Peyer's patch (tissue), 4 donors: Measurements from ENCODE around the gene SLC2A4RG. TPM values are rescaled to one million over a fixed set of nuclear protein-coding genes. Genes with fewer than 3 reads are reported as not detected.

ENCODE experiments used
- DNase-seq, 3 donors: peaks; one replicate each; pipeline ENCODE4 v3.0.0-alpha.2; 2017 to 2019
- H3K27ac ChIP-seq, 4 donors: fragments of 200-600 bp; sonication (generic); one replicate each; pipeline ENCODE4 v1.5.1; 2016 to 2019
- H3K27me3 ChIP-seq, 2 donors: fragments of 200-600 bp; sonication (generic); one replicate each; pipeline ENCODE4 v1.5.1; 2019
- H3K36me3 ChIP-seq, 3 donors: fragments of 200-600 bp; sonication (generic); one replicate each; pipeline ENCODE4 v1.5.1; 2016 to 2019
- H3K4me1 ChIP-seq, 4 donors: fragments of 200-600 bp; sonication (generic); one replicate each; pipeline ENCODE4 v1.5.1; 2016 to 2019
- H3K4me3 ChIP-seq, 4 donors: fragments of 200-600 bp; sonication (generic); 1 replicate in 3 of 4; 2 replicates in 1 of 4; pipeline ENCODE4 v1.5.1; 2016 to 2019; ENCODE audit warnings: mild to moderate bottlenecking in 1 of 4
- H3K9me3 ChIP-seq, 4 donors: fragments of 200-600 bp; sonication (generic); one replicate each; pipeline ENCODE4 v1.5.1; 2016 to 2019; ENCODE audit warnings: mild to moderate bottlenecking in 1 of 4
- POLR2A ChIP-seq, 2 donors: fragments of 450-650 bp; IDR thresholded peaks; one replicate each; pipeline ENCODE4 v1.5.1; 2017; ENCODE audit warnings: antibody characterized with exemption in 2 of 2, mild to moderate bottlenecking in 2 of 2, moderate library complexity in 2 of 2
- total RNA-seq, 4 donors: library from RNA; depleted of rRNA; stranded (reverse); fragments of >200 nt; gene quantifications; one replicate each; pipeline ENCODE4 v1.1.0, GENCODE V29; 2016
- TF ChIP-seq, protein P1 (sequence below), 6 experiments: fragments of 450-650 bp in 4 of 6; fragments of 200-600 bp in 2 of 6; sonication (generic) in 1 of 6; IDR thresholded peaks; one replicate each; pipeline ENCODE4 v1.5.1; 2017 to 2019; ENCODE audit warnings: antibody characterized with exemption in 6 of 6, mild to moderate bottlenecking in 3 of 6, moderate library complexity in 1 of 6

Gene SLC2A4RG
- total RNA-seq, 4 donors from 2014 or later: 34.2 to 54.5 (median 40.4) TPM

DNA sequence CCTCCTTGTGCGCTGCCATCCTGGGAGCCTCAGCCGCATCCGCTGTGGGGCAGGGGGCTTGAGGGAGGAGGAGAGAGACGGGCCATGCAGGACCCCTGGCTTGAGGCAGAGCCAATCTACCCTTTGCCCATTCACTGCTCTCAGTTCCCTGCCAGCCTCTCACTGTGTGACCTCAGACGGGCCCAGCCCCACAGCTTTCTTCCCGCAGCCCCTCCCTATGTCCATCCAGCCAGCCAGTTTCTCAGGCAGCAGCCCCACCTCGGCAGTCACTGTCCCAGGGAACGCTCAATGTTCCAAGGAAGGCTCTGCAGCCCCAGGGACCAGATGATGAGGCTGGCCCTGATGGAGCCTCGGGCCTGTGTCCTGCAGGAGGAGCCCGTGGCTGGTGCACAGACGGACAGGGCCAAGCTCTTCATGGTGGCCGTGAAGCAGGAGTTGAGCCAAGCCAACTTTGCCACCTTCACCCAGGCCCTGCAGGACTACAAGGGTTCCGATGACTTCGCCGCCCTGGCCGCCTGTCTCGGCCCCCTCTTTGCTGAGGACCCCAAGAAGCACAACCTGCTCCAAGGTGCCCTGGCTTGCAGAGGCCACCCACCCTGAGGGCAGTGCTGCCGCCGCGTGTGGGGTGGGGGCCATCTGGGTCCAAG lies 47.0 kb upstream of the SLC2A4RG start:
- TF ChIP-seq, protein P1, sequence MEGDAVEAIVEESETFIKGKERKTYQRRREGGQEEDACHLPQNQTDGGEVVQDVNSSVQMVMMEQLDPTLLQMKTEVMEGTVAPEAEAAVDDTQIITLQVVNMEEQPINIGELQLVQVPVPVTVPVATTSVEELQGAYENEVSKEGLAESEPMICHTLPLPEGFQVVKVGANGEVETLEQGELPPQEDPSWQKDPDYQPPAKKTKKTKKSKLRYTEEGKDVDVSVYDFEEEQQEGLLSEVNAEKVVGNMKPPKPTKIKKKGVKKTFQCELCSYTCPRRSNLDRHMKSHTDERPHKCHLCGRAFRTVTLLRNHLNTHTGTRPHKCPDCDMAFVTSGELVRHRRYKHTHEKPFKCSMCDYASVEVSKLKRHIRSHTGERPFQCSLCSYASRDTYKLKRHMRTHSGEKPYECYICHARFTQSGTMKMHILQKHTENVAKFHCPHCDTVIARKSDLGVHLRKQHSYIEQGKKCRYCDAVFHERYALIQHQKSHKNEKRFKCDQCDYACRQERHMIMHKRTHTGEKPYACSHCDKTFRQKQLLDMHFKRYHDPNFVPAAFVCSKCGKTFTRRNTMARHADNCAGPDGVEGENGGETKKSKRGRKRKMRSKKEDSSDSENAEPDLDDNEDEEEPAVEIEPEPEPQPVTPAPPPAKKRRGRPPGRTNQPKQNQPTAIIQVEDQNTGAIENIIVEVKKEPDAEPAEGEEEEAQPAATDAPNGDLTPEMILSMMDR (IDR thresholded peaks at IDR 0.05): peak in 1 of 6 experiments; percentile 12
- TF ChIP-seq POLR2A (IDR thresholded peaks at IDR 0.05): no peak
- Histone ChIP-seq H3K9me3 (no peaks in the 10 kb centered on the region), H3K4me1 (peaks cover 9 to 54% (median 15%) of the 10 kb centered on the region in 4 donors), H3K4me3 (no peak overlapping the region), H3K36me3 (peaks cover 0 to 12% (median 0%) of the 10 kb centered on the region in 3 donors), H3K27me3 (no peaks in the 10 kb centered on the region), H3K27ac (no peak overlapping the region)
- DNase-seq: peak in 2 of 3 donors; percentile 48 to 55

DNA sequence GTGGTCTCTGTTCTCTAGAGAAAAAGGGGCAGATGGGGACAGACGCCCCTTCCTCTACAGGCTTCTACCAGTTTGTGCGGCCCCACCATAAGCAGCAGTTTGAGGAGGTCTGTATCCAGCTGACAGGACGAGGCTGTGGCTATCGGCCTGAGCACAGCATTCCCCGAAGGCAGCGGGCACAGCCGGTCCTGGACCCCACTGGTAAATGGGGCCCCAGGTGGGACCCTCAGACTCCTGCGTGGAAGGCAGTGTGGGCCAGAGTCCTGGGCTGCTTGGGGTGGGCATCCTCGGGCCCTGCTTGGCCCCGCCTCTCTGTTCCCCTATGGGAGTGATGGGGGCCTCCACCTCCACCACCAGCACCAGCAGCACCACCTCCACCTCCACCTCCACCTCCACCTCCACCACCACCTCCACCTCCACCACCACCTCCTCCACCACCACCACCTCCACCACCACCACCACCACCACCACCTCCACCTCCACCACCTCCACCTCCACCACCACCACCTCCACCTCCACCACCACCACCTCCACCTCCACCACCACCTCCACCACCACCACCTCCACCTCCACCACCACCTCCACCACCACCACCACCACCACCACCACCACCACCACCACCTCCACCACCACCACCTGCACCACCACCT lies 46.4 kb upstream of the SLC2A4RG start:
- no peak overlapping the region for H3K4me3 ChIP-seq
- peaks cover 0 to 12% (median 0%) of the 10 kb centered on the region in 3 donors for H3K36me3 ChIP-seq
- H3K4me1 ChIP-seq: peaks cover 9 to 54% (median 15%) of the 10 kb centered on the region in 4 donors
- TF ChIP-seq, protein P1 (IDR thresholded peaks at IDR 0.05): no peak
- TF ChIP-seq POLR2A (IDR thresholded peaks at IDR 0.05): no peak
- H3K27ac ChIP-seq: no peak overlapping the region
- peak in 1 of 3 donors; percentile 47 for DNase-seq
- H3K9me3 ChIP-seq: no peaks in the 10 kb centered on the region
- H3K27me3 ChIP-seq: no peaks in the 10 kb centered on the region

DNA sequence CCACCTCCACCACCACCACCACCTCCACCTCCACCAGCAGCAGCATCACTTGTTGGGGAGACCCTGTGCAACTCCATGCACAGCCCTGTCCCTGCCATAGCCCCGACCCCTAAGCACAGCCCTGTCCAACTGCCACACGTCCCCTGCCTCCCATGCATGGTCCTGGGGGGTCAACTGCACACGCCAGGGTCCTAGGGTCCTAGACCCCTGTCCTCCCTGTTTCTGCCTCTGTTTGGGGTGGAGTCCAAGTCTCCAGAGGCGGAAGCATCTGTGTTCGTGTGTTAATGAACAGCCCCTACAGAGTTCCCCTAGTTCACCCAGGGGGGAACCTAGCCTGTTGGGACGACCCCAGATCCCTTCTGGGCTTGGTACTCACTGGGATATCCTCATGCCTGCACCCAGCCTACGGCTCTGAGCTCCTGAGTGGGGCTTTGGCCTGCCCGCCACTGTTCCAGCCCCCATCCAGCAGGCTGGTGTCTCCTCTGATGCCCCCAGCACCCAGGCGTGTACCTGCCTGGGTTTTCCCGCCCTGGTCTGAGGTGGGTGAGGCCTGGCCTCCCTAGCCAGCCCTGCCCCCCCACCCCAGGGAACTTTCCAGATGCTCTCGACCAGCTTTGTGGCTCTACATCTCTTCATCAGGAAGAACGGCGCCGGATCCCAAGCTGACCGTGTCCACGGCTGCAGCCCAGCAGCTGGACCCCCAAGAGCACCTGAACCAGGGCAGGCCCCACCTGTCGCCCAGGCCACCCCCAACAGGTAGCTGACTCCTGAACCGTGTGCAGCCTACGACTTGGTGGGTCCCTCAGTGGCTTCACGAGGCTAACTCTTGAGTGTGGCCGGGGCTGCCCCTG lies 45.6 kb upstream of the SLC2A4RG start:
- TF ChIP-seq POLR2A (IDR thresholded peaks at IDR 0.05): no peak
- TF ChIP-seq, protein P1 (IDR thresholded peaks at IDR 0.05): no peak
- Histone ChIP-seq H3K27ac (no peak overlapping the region), H3K9me3 (no peaks in the 10 kb centered on the region), H3K4me1 (peaks cover 9 to 56% (median 15%) of the 10 kb centered on the region in 4 donors), H3K4me3 (no peak overlapping the region), H3K36me3 (peaks cover 0 to 12% (median 0%) of the 10 kb centered on the region in 3 donors), H3K27me3 (no peaks in the 10 kb centered on the region)
- DNase-seq: no peak

DNA sequence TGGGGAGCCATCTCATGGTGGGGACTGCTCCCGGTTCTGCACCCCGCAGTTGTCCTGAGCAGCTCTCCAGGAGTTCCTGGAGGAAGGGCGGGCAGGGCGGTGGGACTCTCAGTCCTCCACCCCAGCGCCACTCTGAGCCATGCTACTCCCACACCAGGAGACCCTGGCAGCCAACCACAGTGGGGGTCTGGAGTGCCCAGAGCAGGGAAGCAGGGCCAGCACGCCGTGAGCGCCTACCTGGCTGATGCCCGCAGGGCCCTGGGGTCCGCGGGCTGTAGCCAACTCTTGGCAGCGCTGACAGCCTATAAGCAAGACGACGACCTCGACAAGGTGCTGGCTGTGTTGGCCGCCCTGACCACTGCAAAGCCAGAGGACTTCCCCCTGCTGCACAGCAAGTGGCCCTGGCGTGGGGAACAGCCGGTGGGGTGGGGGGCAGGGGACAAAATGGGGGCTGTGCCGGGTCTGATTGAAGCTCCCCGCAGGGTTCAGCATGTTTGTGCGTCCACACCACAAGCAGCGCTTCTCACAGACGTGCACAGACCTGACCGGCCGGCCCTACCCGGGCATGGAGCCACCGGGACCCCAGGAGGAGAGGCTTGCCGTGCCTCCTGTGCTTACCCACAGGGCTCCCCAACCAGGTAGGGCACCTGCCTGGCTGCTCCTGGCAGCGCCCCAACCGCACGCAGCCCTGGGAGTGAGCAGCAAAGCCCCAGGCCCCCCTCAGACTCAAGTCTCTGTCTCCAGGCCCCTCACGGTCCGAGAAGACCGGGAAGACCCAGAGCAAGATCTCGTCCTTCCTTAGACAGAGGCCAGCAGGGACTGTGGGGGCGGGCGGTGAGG lies 44.8 kb upstream of the SLC2A4RG start:
- TF ChIP-seq POLR2A (IDR thresholded peaks at IDR 0.05): no peak
- TF ChIP-seq, protein P1 (IDR thresholded peaks at IDR 0.05): no peak
- Histone ChIP-seq H3K9me3 (no peaks in the 10 kb centered on the region), H3K27ac (no peak overlapping the region), H3K36me3 (peaks cover 0 to 12% (median 0%) of the 10 kb centered on the region in 3 donors), H3K4me3 (no peak overlapping the region), H3K27me3 (no peaks in the 10 kb centered on the region), H3K4me1 (peaks cover 9 to 63% (median 15%) of the 10 kb centered on the region in 4 donors)
- peak in 1 of 3 donors; percentile 48 for DNase-seq
